ENCODE measurements around the gene OSBPL10. TPM values are rescaled to one million over a fixed set of nuclear protein-coding genes. Genes with fewer than 3 reads are reported as not detected.
"Not testable (repeated sequence)": the region's sequence is repeated elsewhere in the genome, so short reads cannot be mapped to it uniquely, and the experiment has no call there.

OSBPL10 gene
- total RNA-seq, 1 donor from 2014 or later, result 20.1 TPM

DNA sequence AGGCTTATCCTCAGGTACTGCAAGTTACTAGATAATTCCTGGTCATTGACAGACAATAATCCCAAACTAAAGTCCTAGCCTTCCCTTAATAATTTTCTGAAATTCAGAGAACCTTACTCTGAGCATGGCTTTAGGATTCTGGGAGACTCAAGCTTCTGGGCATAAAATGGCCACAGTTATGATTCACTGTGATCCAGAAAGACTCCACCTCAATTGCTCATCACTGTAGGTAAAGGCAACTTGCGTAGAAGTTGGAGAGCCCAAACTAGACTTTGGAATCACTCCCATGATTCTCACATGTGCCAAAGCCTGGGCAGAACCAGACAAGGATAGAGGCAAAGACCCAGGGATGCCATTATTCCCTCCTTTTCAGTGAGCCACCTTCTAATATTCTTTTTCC, 195.3 kb downstream of the OSBPL10 start:
- no peaks in the 10 kb centered on the region for H3K27me3 ChIP-seq (ENCODE audit: control insufficient read depth, insufficient read depth, low read length)
- TF ChIP-seq, protein P1, sequence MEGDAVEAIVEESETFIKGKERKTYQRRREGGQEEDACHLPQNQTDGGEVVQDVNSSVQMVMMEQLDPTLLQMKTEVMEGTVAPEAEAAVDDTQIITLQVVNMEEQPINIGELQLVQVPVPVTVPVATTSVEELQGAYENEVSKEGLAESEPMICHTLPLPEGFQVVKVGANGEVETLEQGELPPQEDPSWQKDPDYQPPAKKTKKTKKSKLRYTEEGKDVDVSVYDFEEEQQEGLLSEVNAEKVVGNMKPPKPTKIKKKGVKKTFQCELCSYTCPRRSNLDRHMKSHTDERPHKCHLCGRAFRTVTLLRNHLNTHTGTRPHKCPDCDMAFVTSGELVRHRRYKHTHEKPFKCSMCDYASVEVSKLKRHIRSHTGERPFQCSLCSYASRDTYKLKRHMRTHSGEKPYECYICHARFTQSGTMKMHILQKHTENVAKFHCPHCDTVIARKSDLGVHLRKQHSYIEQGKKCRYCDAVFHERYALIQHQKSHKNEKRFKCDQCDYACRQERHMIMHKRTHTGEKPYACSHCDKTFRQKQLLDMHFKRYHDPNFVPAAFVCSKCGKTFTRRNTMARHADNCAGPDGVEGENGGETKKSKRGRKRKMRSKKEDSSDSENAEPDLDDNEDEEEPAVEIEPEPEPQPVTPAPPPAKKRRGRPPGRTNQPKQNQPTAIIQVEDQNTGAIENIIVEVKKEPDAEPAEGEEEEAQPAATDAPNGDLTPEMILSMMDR (IDR thresholded peaks at IDR 0.05; ENCODE audit: insufficient read depth, low read length, poor library complexity, severe bottlenecking), result no peak
- H3K4me3 ChIP-seq (ENCODE audit: low read depth, low read length), result no peak overlapping the region
- no peaks in the 10 kb centered on the region for H3K36me3 ChIP-seq (ENCODE audit: control insufficient read depth, insufficient read depth, low read length)
- no peak for DNase-seq (ENCODE audit: low read depth)

DNA sequence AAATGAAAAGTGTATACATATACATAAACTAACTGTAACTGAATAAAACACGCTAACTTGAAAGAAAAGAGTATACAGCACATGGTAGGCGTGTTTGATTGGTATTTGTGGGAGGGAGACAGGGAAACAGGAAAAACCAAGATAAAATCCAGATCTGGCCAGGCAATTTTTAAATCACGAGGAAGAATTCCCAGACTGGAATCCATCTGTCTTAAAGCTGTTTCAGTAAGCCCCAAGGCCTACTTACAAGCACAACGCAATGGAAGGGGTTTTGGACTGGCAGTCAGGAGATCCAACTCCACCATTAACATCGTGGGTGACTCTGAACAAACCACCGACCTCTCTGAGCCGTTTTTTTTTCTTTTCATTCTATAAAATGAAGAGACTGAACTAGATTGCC, 195.8 kb downstream of the OSBPL10 start:
- no peaks in the 10 kb centered on the region for H3K27me3 ChIP-seq (ENCODE audit: control insufficient read depth, insufficient read depth, low read length)
- H3K36me3 ChIP-seq (ENCODE audit: control insufficient read depth, insufficient read depth, low read length), result no peaks in the 10 kb centered on the region
- TF ChIP-seq, protein P1 (IDR thresholded peaks at IDR 0.05; ENCODE audit: insufficient read depth, low read length, poor library complexity, severe bottlenecking), result no peak
- no peak overlapping the region for H3K4me3 ChIP-seq (ENCODE audit: low read depth, low read length)
- DNase-seq (ENCODE audit: low read depth), result no peak

DNA sequence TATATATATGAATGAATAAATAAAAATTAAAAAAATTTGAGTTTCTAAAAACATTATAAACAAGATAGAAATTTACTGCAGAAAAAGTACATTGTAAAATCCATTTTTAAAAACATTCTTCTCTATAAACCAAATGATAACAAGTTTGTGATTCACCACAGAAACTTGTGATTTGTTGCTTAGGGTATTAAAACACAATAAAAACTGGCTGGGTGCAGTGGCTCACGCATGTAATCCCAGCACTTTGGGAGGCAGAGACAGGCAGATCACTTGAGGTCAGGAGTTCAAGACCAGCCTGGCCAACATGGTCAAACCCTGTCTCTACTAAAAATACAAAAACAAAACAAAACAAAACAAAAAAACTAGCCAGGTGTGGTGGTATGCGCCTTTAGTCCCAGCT, 197.2 kb downstream of the OSBPL10 start:
- not testable (repeated sequence) for DNase-seq (ENCODE audit: low read depth); H3K36me3 ChIP-seq (ENCODE audit: control insufficient read depth, insufficient read depth, low read length); H3K27me3 ChIP-seq (ENCODE audit: control insufficient read depth, insufficient read depth, low read length); H3K4me3 ChIP-seq (ENCODE audit: low read depth, low read length)

DNA sequence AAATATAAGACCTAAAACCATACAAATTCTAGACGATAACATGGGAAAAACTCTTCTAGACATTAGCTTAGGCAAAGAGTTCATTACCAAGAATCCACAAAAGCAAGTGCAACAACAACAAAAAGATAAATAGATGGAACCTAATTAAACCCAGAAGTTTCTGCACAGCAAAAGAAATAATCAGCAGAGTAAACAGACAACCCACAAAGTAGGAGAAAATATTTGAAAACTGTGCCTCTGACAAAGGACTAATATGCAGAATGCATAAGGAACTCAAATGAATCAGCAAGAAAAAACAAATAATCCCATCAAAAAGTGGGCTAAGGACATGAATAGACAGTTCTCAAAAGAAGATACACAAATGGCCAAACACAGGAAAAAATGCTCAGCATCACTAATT, 198.8 kb downstream of the OSBPL10 start:
- not testable (repeated sequence) for H3K27me3 ChIP-seq (ENCODE audit: control insufficient read depth, insufficient read depth, low read length); H3K36me3 ChIP-seq (ENCODE audit: control insufficient read depth, insufficient read depth, low read length); H3K4me3 ChIP-seq (ENCODE audit: low read depth, low read length); DNase-seq (ENCODE audit: low read depth)

DNA sequence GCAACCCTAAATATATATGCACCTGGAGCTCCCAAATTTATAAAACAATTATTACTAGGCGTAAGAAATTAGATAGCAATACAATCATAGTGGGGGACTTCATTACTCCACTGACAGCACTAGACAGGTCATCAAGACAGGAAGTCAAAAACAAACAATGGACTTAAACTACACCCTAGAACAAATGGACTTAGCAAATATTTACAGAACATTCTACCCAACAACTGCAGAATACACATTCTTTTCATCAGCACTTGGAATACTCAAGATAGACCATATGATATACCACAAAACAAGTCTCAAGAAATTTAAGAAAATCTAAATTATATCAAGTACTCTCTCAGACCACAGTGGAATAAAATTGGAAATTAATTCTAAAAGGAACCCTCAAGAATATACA, 201.5 kb downstream of the OSBPL10 start:
- no peak for DNase-seq (ENCODE audit: low read depth)
- no peaks in the 10 kb centered on the region for H3K27me3 ChIP-seq (ENCODE audit: control insufficient read depth, insufficient read depth, low read length)
- TF ChIP-seq, protein P1 (IDR thresholded peaks at IDR 0.05; ENCODE audit: insufficient read depth, low read length, poor library complexity, severe bottlenecking), result no peak
- H3K36me3 ChIP-seq (ENCODE audit: control insufficient read depth, insufficient read depth, low read length), result no peaks in the 10 kb centered on the region
- H3K4me3 ChIP-seq (ENCODE audit: low read depth, low read length), result no peak overlapping the region

DNA sequence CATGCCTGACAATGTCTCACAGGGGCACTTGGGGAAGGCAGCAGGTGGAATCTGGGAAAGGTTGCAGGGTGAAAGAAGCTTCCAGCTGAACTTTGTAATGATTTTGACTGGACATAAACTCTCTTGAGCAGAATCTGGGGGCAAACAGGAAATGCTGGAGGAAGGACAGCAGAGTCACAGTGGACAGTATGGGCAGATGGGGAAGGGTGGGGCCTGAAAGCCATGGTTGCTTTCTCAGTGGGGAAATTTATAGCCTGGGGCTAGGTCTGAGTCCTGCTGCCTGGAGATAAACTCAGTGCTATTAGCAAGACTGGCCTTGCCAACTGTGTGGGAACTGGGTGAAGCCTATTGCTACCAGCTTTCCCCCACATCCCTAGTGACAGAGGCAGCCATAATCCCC, 203.2 kb downstream of the OSBPL10 start:
- H3K27me3 ChIP-seq (ENCODE audit: control insufficient read depth, insufficient read depth, low read length), result no peaks in the 10 kb centered on the region
- H3K4me3 ChIP-seq (ENCODE audit: low read depth, low read length), result no peak overlapping the region
- no peaks in the 10 kb centered on the region for H3K36me3 ChIP-seq (ENCODE audit: control insufficient read depth, insufficient read depth, low read length)
- TF ChIP-seq, protein P1 (IDR thresholded peaks at IDR 0.05; ENCODE audit: insufficient read depth, low read length, poor library complexity, severe bottlenecking), result no peak
- DNase-seq (ENCODE audit: low read depth), result no peak

DNA sequence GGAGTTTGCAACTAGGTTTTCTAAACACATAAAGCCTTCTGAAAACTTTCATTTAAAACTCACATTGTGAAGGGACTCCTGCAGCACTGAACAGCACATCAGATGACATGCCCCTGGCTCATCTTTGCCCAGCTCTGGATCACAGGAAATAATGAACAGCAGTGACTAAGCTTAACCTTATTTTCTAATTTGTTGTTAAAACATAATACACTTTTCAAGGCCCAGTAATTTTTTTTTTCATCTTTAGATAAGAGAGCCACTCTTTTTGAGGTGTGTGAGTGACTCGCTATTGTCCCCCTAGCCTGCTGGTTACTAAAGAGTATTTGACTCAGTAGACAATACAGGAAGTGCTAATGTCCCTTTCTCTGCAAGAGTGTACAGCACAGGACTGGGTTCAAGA, 204.0 kb downstream of the OSBPL10 start:
- TF ChIP-seq, protein P1 (IDR thresholded peaks at IDR 0.05; ENCODE audit: insufficient read depth, low read length, poor library complexity, severe bottlenecking), result no peak
- Histone ChIP-seq H3K36me3 (ENCODE audit: control insufficient read depth, insufficient read depth, low read length) (no peaks in the 10 kb centered on the region), H3K4me3 (ENCODE audit: low read depth, low read length) (no peak overlapping the region), H3K27me3 (ENCODE audit: control insufficient read depth, insufficient read depth, low read length) (no peaks in the 10 kb centered on the region)
- no peak for DNase-seq (ENCODE audit: low read depth)

Data from kidney epithelial cell (primary cell).